ENCODE data around the gene MBD3L2. TPM values are rescaled to one million over a fixed set of nuclear protein-coding genes. Genes with fewer than 3 reads are reported as not detected.
"Not testable (repeated sequence)": the region's sequence is repeated elsewhere in the genome, so short reads cannot be mapped to it uniquely, and the experiment has no call there.

Gene MBD3L2
- total RNA-seq, 1 experiment from 2014 or later = not detected

DNA sequence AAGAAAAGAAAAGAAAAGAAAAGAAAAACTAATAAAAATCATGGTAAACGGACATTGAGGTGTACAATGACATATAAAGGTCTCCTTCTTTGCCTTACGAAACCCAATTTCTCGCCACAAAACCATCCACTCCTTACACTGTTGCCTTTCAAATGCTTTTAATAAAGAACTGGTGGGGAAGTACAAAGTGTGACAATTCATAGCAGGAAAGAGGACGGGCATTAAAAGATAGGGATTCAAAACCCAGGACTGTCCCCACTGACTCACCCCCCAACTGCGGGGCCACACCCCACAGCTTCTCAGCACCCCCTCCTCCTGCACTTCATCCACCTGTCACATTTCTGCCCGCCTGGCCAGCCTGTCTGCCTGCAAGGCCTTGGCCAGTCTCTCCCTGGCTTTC is 30.3 kb upstream of the MBD3L2 start:
- no peaks in the 10 kb centered on the region for H3K79me2 ChIP-seq (ENCODE audit: low read length)
- H3K4me3 ChIP-seq (ENCODE audit: low read length) = no peak overlapping the region
- no peaks in the 10 kb centered on the region for H4K20me1 ChIP-seq (ENCODE audit: low read length)
- no peak overlapping the region for H3K4me2 ChIP-seq (ENCODE audit: low read length)
- H3K27ac ChIP-seq (ENCODE audit: low read length) = no peak overlapping the region
- no peaks in the 10 kb centered on the region for H3F3A ChIP-seq (ENCODE audit: low read length, unreplicated experiment)
- CTCF ChIA-PET = no interaction called here
- no peak for TF ChIP-seq EZH2 (IDR thresholded peaks at IDR 0.05; ENCODE audit: low read length, unreplicated experiment)
- TF ChIP-seq, protein P1, sequence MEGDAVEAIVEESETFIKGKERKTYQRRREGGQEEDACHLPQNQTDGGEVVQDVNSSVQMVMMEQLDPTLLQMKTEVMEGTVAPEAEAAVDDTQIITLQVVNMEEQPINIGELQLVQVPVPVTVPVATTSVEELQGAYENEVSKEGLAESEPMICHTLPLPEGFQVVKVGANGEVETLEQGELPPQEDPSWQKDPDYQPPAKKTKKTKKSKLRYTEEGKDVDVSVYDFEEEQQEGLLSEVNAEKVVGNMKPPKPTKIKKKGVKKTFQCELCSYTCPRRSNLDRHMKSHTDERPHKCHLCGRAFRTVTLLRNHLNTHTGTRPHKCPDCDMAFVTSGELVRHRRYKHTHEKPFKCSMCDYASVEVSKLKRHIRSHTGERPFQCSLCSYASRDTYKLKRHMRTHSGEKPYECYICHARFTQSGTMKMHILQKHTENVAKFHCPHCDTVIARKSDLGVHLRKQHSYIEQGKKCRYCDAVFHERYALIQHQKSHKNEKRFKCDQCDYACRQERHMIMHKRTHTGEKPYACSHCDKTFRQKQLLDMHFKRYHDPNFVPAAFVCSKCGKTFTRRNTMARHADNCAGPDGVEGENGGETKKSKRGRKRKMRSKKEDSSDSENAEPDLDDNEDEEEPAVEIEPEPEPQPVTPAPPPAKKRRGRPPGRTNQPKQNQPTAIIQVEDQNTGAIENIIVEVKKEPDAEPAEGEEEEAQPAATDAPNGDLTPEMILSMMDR (conservative IDR thresholded peaks at IDR 0.05; ENCODE audit: low read depth, low read length) = no peak
- no peak for TF ChIP-seq EZH2phosphoT487 (IDR thresholded peaks at IDR 0.05; ENCODE audit: borderline replicate concordance, low read length)
- no peaks in the 10 kb centered on the region for H3K36me3 ChIP-seq (ENCODE audit: low read depth, low read length)
- H3K9me2 ChIP-seq (replicated peaks; ENCODE audit: low read length) = no peaks in the 10 kb centered on the region
- intact Hi-C loops (cut with micrococcal nuclease) = no loop called here
- ATAC-seq = no peak
- H3K9me3 ChIP-seq (ENCODE audit: low read length) = 0 out of 2 replicates have a peak, but pooled peaks cover 4% of the 10 kb centered on the region
- H2AFZ ChIP-seq (ENCODE audit: low read length) = no peak overlapping the region
- POLR2A ChIA-PET (ENCODE audit: unreplicated experiment) = no interaction called here
- no peaks in the 10 kb centered on the region for H3K4me1 ChIP-seq (ENCODE audit: insufficient read depth, low read length)
- DNase-seq = no peak
- BruUV-seq (replicated peaks) = no TSS peak
- H3K27me3 ChIP-seq (ENCODE audit: low read length) = peaks cover 12% of the 10 kb centered on the region; the same call in 1 of the 2 replicates
- H3K9ac ChIP-seq (ENCODE audit: low read length) = no peak overlapping the region

DNA sequence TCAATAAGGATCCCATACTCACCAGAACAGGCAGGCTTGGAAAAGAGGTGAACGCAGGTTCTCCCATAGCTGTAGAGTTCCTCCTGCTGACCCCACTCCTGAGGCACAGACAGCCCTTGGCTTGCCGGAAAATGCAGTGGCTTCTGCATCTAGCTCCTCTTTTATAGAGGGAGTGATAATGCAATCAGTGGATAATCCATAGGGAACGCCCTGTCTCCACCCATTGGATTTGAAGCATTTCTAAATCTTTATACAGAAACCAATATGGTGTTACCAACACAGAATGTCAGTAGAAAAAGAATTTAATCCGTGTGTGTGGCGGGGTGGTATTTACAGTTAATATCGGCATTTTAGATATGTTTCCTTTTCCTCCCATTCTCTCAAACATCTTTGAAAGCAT is 27.8 kb upstream of the MBD3L2 start, which contains the start of gene MBD3L2B:
Gene MBD3L2B (minus strand): TSS at position 101 of the 400 bp plus-strand sequence. CDS start 34 bp downstream, at position 67.
- DNase-seq; H3K36me3 ChIP-seq (ENCODE audit: low read depth, low read length); intact Hi-C loops (cut with micrococcal nuclease); ATAC-seq; BruUV-seq (replicated peaks); H3K79me2 ChIP-seq (ENCODE audit: low read length); H3K4me2 ChIP-seq (ENCODE audit: low read length); H3K4me1 ChIP-seq (ENCODE audit: insufficient read depth, low read length); POLR2A ChIA-PET (ENCODE audit: unreplicated experiment); H4K20me1 ChIP-seq (ENCODE audit: low read length); H3K9ac ChIP-seq (ENCODE audit: low read length); CTCF ChIA-PET; H3K4me3 ChIP-seq (ENCODE audit: low read length); H2AFZ ChIP-seq (ENCODE audit: low read length); H3F3A ChIP-seq (ENCODE audit: low read length, unreplicated experiment); H3K9me2 ChIP-seq (replicated peaks; ENCODE audit: low read length); H3K9me3 ChIP-seq (ENCODE audit: low read length); H3K27ac ChIP-seq (ENCODE audit: low read length): not testable (repeated sequence)
- peaks cover 12% of the 10 kb centered on the region; the same call in 1 of the 2 replicates for H3K27me3 ChIP-seq (ENCODE audit: low read length)

DNA sequence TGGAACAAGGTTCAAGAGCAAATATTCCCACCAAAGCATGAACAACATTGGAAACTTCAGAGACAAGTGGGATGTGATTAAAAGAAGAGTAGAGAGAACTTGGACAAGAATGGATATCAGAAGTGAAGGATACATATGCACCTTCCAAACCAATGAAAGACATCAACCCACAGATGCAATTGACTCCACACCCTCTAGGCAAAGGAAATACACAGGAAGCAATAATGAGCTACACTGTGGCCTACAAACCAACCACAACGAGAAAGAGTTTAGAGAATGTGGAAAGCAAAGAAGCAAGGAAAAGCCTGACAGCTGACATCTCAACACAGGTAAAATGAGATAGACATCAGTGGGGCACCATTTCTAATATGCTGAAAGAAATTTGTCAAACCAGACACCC is 20.3 kb upstream of the MBD3L2 start:
- H3K36me3 ChIP-seq (ENCODE audit: low read depth, low read length); DNase-seq; ATAC-seq; H3F3A ChIP-seq (ENCODE audit: low read length, unreplicated experiment); H3K4me3 ChIP-seq (ENCODE audit: low read length); H2AFZ ChIP-seq (ENCODE audit: low read length); H3K4me1 ChIP-seq (ENCODE audit: insufficient read depth, low read length); H3K4me2 ChIP-seq (ENCODE audit: low read length); intact Hi-C loops (cut with micrococcal nuclease); H3K9ac ChIP-seq (ENCODE audit: low read length); POLR2A ChIA-PET (ENCODE audit: unreplicated experiment); H3K79me2 ChIP-seq (ENCODE audit: low read length); H3K9me2 ChIP-seq (replicated peaks; ENCODE audit: low read length); H3K27ac ChIP-seq (ENCODE audit: low read length); H3K27me3 ChIP-seq (ENCODE audit: low read length); BruUV-seq (replicated peaks); H3K9me3 ChIP-seq (ENCODE audit: low read length); H4K20me1 ChIP-seq (ENCODE audit: low read length); CTCF ChIA-PET: not testable (repeated sequence)

DNA sequence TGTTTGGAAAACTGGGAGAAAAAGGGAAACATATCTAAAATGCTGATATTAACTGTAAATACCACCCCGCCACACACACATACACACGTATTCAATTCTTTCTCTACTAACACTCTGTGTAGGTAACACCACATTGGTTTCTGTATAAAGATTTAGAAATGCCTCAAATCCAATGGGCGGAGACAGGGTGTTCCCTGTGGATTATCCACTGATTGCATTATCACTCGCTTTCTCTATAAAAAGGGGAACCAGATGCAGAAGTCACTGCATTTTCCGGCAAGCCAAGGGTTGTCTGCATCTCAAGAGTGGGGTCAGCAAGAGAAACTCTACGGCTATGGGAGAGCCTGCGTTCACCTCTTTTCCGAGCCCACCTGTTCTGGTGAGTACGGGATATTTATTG is 18.8 kb upstream of the MBD3L2 start, which contains the start of gene MBD3L5:
Gene MBD3L5 (plus strand): TSS at position 301 of the 400 bp plus-strand sequence. CDS start 34 bp downstream, at position 335.
- H3K36me3 ChIP-seq (ENCODE audit: low read depth, low read length); H2AFZ ChIP-seq (ENCODE audit: low read length); H3K27ac ChIP-seq (ENCODE audit: low read length); DNase-seq; H3K9me3 ChIP-seq (ENCODE audit: low read length); POLR2A ChIA-PET (ENCODE audit: unreplicated experiment); H3K4me1 ChIP-seq (ENCODE audit: insufficient read depth, low read length); H3K4me2 ChIP-seq (ENCODE audit: low read length); H3K4me3 ChIP-seq (ENCODE audit: low read length); H3K27me3 ChIP-seq (ENCODE audit: low read length); H3K79me2 ChIP-seq (ENCODE audit: low read length); CTCF ChIA-PET; BruUV-seq (replicated peaks); H3F3A ChIP-seq (ENCODE audit: low read length, unreplicated experiment); intact Hi-C loops (cut with micrococcal nuclease); H3K9me2 ChIP-seq (replicated peaks; ENCODE audit: low read length); ATAC-seq; H3K9ac ChIP-seq (ENCODE audit: low read length); H4K20me1 ChIP-seq (ENCODE audit: low read length): not testable (repeated sequence)

DNA sequence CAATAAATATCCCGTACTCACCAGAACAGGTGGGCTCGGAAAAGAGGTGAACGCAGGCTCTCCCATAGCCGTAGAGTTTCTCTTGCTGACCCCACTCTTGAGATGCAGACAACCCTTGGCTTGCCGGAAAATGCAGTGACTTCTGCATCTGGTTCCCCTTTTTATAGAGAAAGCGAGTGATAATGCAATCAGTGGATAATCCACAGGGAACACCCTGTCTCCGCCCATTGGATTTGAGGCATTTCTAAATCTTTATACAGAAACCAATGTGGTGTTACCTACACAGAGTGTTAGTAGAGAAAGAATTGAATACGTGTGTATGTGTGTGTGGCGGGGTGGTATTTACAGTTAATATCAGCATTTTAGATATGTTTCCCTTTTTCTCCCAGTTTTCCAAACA is 9.0 kb upstream of the MBD3L2 start, which contains the start of gene MBD3L4:
Gene MBD3L4 (minus strand): TSS at position 101 of the 400 bp plus-strand sequence. CDS start 35 bp downstream, at position 66.
- CTCF ChIA-PET; DNase-seq; H3K9me2 ChIP-seq (replicated peaks; ENCODE audit: low read length); H3K9me3 ChIP-seq (ENCODE audit: low read length); H3F3A ChIP-seq (ENCODE audit: low read length, unreplicated experiment); H3K27ac ChIP-seq (ENCODE audit: low read length); H3K36me3 ChIP-seq (ENCODE audit: low read depth, low read length); H3K27me3 ChIP-seq (ENCODE audit: low read length); H3K9ac ChIP-seq (ENCODE audit: low read length); H3K4me2 ChIP-seq (ENCODE audit: low read length); ATAC-seq; POLR2A ChIA-PET (ENCODE audit: unreplicated experiment); H3K79me2 ChIP-seq (ENCODE audit: low read length); H4K20me1 ChIP-seq (ENCODE audit: low read length); BruUV-seq (replicated peaks); intact Hi-C loops (cut with micrococcal nuclease); H2AFZ ChIP-seq (ENCODE audit: low read length); H3K4me1 ChIP-seq (ENCODE audit: insufficient read depth, low read length); H3K4me3 ChIP-seq (ENCODE audit: low read length): not testable (repeated sequence)

DNA sequence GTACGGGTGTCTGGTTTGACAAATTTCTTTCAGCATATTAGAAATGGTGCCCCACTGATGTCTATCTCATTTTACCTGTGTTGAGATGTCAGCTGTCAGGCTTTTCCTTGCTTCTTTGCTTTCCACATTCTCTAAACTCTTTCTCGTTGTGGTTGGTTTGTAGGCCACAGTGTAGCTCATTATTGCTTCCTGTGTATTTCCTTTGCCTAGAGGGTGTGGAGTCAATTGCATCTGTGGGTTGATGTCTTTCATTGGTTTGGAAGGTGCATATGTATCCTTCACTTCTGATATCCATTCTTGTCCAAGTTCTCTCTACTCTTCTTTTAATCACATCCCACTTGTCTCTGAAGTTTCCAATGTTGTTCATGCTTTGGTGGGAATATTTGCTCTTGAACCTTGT is 7.6 kb upstream of the MBD3L2 start:
- intact Hi-C loops (cut with micrococcal nuclease); ATAC-seq: not testable (repeated sequence)

More for the DNA sequence above, 7.6 kb upstream of the MBD3L2 start:
- H3K36me3 ChIP-seq (ENCODE audit: low read depth, low read length); H3K9ac ChIP-seq (ENCODE audit: low read length); H3K4me1 ChIP-seq (ENCODE audit: insufficient read depth, low read length); H2AFZ ChIP-seq (ENCODE audit: low read length); CTCF ChIA-PET; H3K4me3 ChIP-seq (ENCODE audit: low read length); H3K9me2 ChIP-seq (replicated peaks; ENCODE audit: low read length); H3K4me2 ChIP-seq (ENCODE audit: low read length); DNase-seq; H3K79me2 ChIP-seq (ENCODE audit: low read length); POLR2A ChIA-PET (ENCODE audit: unreplicated experiment); H3K27ac ChIP-seq (ENCODE audit: low read length); BruUV-seq (replicated peaks); H3K9me3 ChIP-seq (ENCODE audit: low read length); H3F3A ChIP-seq (ENCODE audit: low read length, unreplicated experiment); H4K20me1 ChIP-seq (ENCODE audit: low read length); H3K27me3 ChIP-seq (ENCODE audit: low read length): not testable (repeated sequence)

All from PC-3 (cell line).